Testis (tissue), 2 donors: Measurements from ENCODE around the gene PGLYRP4.

ENCODE experiments used
- CTCF ChIP-seq, 3 experiments: fragments of 450-650 bp in 2 of 3; fragments of 200-600 bp in 1 of 3; sonication (generic) in 1 of 3; IDR thresholded peaks; one replicate each; pipeline ENCODE4 v1.5.1; 2016 to 2019; ENCODE audit warnings: antibody characterized with exemption in 3 of 3, mild to moderate bottlenecking in 2 of 3, moderate library complexity in 1 of 3
- POLR2A ChIP-seq: fragments of 450-650 bp; IDR thresholded peaks from one replicate; pipeline ENCODE4 v1.6.1; 2017; ENCODE audit warnings: antibody characterized with exemption, mild to moderate bottlenecking, moderate library complexity

- TF ChIP-seq CTCF (IDR thresholded peaks at IDR 0.05): no peak
- no peak for TF ChIP-seq POLR2A
Observed at GRCh38 chr1:153292740-153293479, 55.7 kb downstream of the PGLYRP4 start.
